Thyroid gland (tissue), 4 donors: ENCODE measurements around the gene GLCE. TPM values are rescaled to one million over a fixed set of nuclear protein-coding genes. Genes with fewer than 3 reads are reported as not detected.

Experiments used
- DNase-seq, 2 donors: peaks; one replicate each; pipeline ENCODE4 v3.0.0-alpha.2; 2019
- H3K27ac ChIP-seq, 3 donors: fragments of 200-600 bp; sonication (generic); 1 replicate in 2 of 3; 2 replicates in 1 of 3; pipeline ENCODE4 v1.5.1; 2016 to 2019; ENCODE audit warnings: mild to moderate bottlenecking in 1 of 3, moderate library complexity in 1 of 3
- H3K27me3 ChIP-seq: fragments of 200-600 bp; sonication (generic); one replicate; pipeline ENCODE4 v1.5.1; 2019
- H3K36me3 ChIP-seq, 2 donors: fragments of 200-600 bp; sonication (generic); one replicate each; pipeline ENCODE4 v1.5.1; 2016 to 2019
- H3K4me1 ChIP-seq, 2 donors: fragments of 200-600 bp; sonication (generic); one replicate each; pipeline ENCODE4 v1.5.1; 2017 to 2019
- H3K4me3 ChIP-seq, 3 donors: fragments of 200-600 bp; sonication (generic); replicated peaks in 1 of 3; 1 replicate in 2 of 3; 2 replicates in 1 of 3; pipeline ENCODE4 v1.5.1; 2016; ENCODE audit warnings: mild to moderate bottlenecking in 1 of 3
- H3K9me3 ChIP-seq: fragments of 200-600 bp; sonication (generic); one replicate; pipeline ENCODE4 v1.5.1; 2017
- CTCF ChIP-seq, 6 experiments: fragments of 200-600 bp in 3 of 6; fragments of 450-650 bp in 3 of 6; sonication (generic) in 3 of 6; IDR thresholded peaks; one replicate each; pipeline ENCODE4 v1.5.1; 2016 to 2019; ENCODE audit warnings: antibody characterized with exemption in 6 of 6, mild to moderate bottlenecking in 2 of 6, inconsistent platforms in 1 of 6, moderate library complexity in 1 of 6
- POLR2A ChIP-seq, 2 donors: fragments of 450-650 bp; IDR thresholded peaks; one replicate each; pipeline ENCODE4 v1.6.1; 2017; ENCODE audit warnings: antibody characterized with exemption in 2 of 2, mild to moderate bottlenecking in 2 of 2, moderate library complexity in 1 of 2
- WGBS, 2 donors: methylation state at CpG; one replicate each; pipeline ENCODE4 v1.1.5; 2017; 5-methylcytosine and 5-hydroxymethylcytosine counted together
- intact Hi-C: fragments of 100-400 bp; cut with DNase I; formaldehyde crosslinking; loops from one replicate; pipeline ENCODE4 v1.15.1; 2023
- total RNA-seq, 4 donors: library from RNA; depleted of rRNA; stranded (reverse); fragments of >200 nt; gene quantifications; one replicate each; pipeline ENCODE4 v1.2.3, GENCODE V29; 2016

Gene GLCE
- total RNA-seq, 4 donors from 2014 or later = 7.6 to 16.1 (median 11.9) TPM

DNA sequence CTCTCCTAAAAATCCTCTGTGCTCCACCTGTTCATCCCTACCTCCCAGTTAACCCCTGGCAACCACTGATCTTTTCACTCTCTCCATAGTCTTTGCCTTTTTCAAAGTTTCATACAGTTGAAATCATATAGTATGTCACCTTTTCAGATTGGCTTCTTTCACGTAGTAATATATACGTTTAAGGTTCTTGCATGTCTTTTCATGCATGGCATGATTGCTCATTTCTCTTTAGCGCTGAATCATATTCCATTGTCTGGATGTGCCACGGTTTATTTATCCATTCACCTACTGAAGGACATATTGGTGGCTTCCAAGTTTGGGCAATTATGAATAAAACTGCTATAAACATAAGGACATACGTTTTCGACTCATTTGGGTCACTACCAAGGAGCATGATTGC is 28.7 kb downstream of the GLCE start:
- Histone ChIP-seq H3K36me3 (no peaks in the 10 kb centered on the region), H3K4me1 (peaks cover 0 to 8% of the 10 kb centered on the region in 2 donors), H3K4me3 (no peak overlapping the region), H3K27me3 (no peaks in the 10 kb centered on the region), H3K27ac (no peak overlapping the region), H3K9me3 (no peaks in the 10 kb centered on the region)
- intact Hi-C loops = no loop called here
- 96 to 98% methylated on average over 6 of the region's 6 CpGs for WGBS, 2 donors
- no peak for TF ChIP-seq POLR2A (IDR thresholded peaks at IDR 0.05)
- TF ChIP-seq CTCF (IDR thresholded peaks at IDR 0.05) = no peak
- no peak for DNase-seq

DNA sequence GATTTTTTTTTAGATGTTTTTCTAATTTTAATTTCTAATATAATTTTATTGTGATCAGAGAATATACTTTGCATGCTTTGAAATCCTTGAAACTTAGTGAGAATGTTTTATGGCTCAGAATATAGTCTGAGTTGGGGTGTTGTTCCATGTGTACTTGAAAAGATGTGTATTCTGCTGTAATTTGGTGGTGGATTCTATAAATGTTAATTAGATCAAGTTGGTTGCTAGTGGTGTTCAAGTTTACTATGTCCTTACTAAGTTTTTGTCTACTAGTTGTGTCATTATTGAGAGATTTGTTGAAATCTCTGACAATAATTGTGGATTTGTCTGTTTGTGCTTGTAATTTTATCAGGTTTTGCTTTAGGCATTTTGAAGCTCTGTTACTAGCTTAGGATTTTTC is 29.7 kb downstream of the GLCE start:
- TF ChIP-seq POLR2A (IDR thresholded peaks at IDR 0.05) = no peak
- no peak for TF ChIP-seq CTCF (IDR thresholded peaks at IDR 0.05)
- intact Hi-C loops = no loop called here
- no peak overlapping the region for H3K27ac ChIP-seq
- no peaks in the 10 kb centered on the region for H3K27me3 ChIP-seq
- no peaks in the 10 kb centered on the region for H3K9me3 ChIP-seq
- H3K4me1 ChIP-seq = peaks cover 0 to 8% of the 10 kb centered on the region in 2 donors
- no peak overlapping the region for H3K4me3 ChIP-seq
- no peaks in the 10 kb centered on the region for H3K36me3 ChIP-seq
- DNase-seq = no peak

DNA sequence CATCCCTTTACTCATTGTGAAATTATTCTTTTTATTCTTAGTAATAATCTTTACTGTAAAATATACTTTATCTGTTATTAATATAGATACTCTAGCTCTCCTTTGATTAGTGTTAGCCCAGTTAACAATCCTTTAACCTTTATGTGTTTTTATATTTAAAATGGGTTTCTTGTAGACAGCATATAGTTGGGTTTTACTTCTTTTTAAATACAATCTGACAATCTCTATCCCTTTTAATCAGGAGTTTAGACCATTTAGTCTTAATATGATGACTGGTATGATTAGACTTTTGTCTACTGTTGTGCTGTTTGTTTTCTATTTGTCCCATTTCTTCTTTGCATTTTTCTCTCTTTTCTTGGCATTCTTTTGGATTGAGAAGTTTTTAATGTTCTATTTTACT is 30.1 kb downstream of the GLCE start:
- H3K4me1 ChIP-seq = peaks cover 0 to 8% of the 10 kb centered on the region in 2 donors
- H3K36me3 ChIP-seq = no peaks in the 10 kb centered on the region
- intact Hi-C loops = no loop called here
- no peak overlapping the region for H3K27ac ChIP-seq
- no peaks in the 10 kb centered on the region for H3K9me3 ChIP-seq
- no peak overlapping the region for H3K4me3 ChIP-seq
- no peak for DNase-seq
- TF ChIP-seq POLR2A (IDR thresholded peaks at IDR 0.05) = no peak
- no peak for TF ChIP-seq CTCF (IDR thresholded peaks at IDR 0.05)
- no peaks in the 10 kb centered on the region for H3K27me3 ChIP-seq

DNA sequence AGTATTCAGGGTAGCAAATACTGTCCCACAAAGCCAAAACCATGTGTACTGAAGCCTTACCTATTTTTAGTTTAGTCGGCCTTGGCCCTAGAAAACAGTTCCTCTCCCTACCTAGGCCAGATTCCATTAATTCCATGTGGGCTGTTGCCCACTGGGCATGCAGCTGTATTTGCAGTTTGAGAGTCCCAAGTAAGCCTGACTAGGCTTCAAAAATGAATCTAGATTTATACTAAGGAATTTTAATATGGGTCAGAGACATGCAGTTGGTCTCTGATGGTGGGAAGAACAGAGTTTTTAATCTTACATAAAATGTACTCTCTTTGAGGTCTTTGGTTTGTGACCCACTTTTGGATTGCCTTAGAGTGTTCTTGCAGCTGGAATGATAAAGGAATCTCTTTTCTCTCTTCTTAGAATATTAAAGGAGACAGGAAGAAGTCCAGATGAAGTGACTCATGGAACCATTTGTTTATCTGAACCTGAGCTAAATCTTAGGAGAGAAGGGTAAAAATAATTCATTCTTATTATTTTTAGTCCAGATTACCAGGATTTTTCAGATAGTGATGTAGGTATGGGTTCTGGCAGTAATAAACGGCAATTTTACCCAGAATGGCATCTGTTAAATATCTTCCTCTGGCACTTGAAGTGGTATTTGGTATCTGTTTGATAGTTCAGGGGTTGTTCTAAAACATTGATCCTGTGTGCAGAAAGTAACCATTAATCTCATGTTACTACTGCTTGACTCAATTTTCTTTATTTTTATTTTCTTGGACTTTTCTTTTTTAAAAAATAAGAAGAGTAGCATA is 33.8 kb downstream of the GLCE start:
- 65 to 73% methylated on average over 2 of the region's 2 CpGs for WGBS, 2 donors
- intact Hi-C loops = no loop called here
- Histone ChIP-seq H3K27ac (no peak overlapping the region), H3K4me3 (no peak overlapping the region), H3K27me3 (no peaks in the 10 kb centered on the region), H3K9me3 (no peaks in the 10 kb centered on the region), H3K36me3 (no peaks in the 10 kb centered on the region), H3K4me1 (peaks cover 0 to 8% of the 10 kb centered on the region in 2 donors)
- DNase-seq = no peak
- TF ChIP-seq POLR2A (IDR thresholded peaks at IDR 0.05) = no peak
- TF ChIP-seq CTCF (IDR thresholded peaks at IDR 0.05) = no peak

GRCh38 chr15:69194854-69195253 is 34.4 kb downstream of the GLCE start:
- H3K27me3 ChIP-seq = no peaks in the 10 kb centered on the region
- H3K4me1 ChIP-seq = peaks cover 0 to 8% of the 10 kb centered on the region in 2 donors
- H3K36me3 ChIP-seq = no peaks in the 10 kb centered on the region
- H3K9me3 ChIP-seq = no peaks in the 10 kb centered on the region
- H3K27ac ChIP-seq = no peak overlapping the region
- DNase-seq = no peak
- WGBS, 2 donors = 53 to 55% methylated on average over 1 of the region's 1 CpG
- intact Hi-C loops = no loop called here
- H3K4me3 ChIP-seq = no peak overlapping the region
- no peak for TF ChIP-seq POLR2A (IDR thresholded peaks at IDR 0.05)
- no peak for TF ChIP-seq CTCF (IDR thresholded peaks at IDR 0.05)
